ENCODE measurements around the gene UBN2. TPM values are rescaled to one million over a fixed set of nuclear protein-coding genes. Genes with fewer than 3 reads are reported as not detected.

UBN2 gene
- total and polyA plus RNA-seq, 2 of the 13 experiments (the other 11 are each of a cell fraction or from before 2014, with no cell fraction given) = 5.6 to 5.7 TPM

- TF ChIP-seq ATF6 (CRISPR knock-in tag; conservative IDR thresholded peaks at IDR 0.05) (0 out of 2 replicates have a peak, but pooled peaks have one; percentile 6), ZBTB21 (CRISPR knock-in tag; IDR thresholded peaks at IDR 0.05) (0 out of 2 replicates have a peak, but pooled peaks have one; percentile 6), RAD21 (CRISPR knock-in tag; IDR thresholded peaks at IDR 0.05) (0 out of 2 replicates have a peak, but pooled peaks have one; percentile 30), ZSCAN5A (CRISPR knock-in tag; IDR thresholded peaks at IDR 0.05; ENCODE audit: borderline replicate concordance) (peak; percentile 65; the same call in 1 of the 2 replicates), RFX3 (CRISPR knock-in tag; IDR thresholded peaks at IDR 0.05) (no peak), THAP11 (CRISPR knock-in tag; IDR thresholded peaks at IDR 0.05) (peak; percentile 66; the same call in 1 of the 2 replicates), ZFP90 (CRISPR knock-in tag; IDR thresholded peaks at IDR 0.05; ENCODE audit: borderline replicate concordance) (peak; percentile 78; the same call in 1 of the 2 replicates), ZNF124 (CRISPR knock-in tag; IDR thresholded peaks at IDR 0.05) (no peak), ZNF75D (CRISPR knock-in tag; IDR thresholded peaks at IDR 0.05; ENCODE audit: borderline replicate concordance) (no peak), IRF2 (CRISPR knock-in tag; IDR thresholded peaks at IDR 0.05) (no peak; the same call in 1 of the 2 replicates), ZNF607 (CRISPR knock-in tag; IDR thresholded peaks at IDR 0.05; ENCODE audit: borderline replicate concordance) (peak; percentile 18; the same call in 1 of the 2 replicates), ZNF772 (CRISPR knock-in tag; IDR thresholded peaks at IDR 0.05) (peak; percentile 49), EHMT2 (IDR thresholded peaks at IDR 0.05; ENCODE audit: borderline replicate concordance, low read depth, low read length) (no peak), SIN3A (IDR thresholded peaks at IDR 0.05; ENCODE audit: borderline replicate concordance, low read depth, low read length) (peak; percentile 59; the same call in 1 of the 2 replicates), ZNF317 (CRISPR knock-in tag; IDR thresholded peaks at IDR 0.05) (peak; percentile 74), GMEB1 (CRISPR knock-in tag; IDR thresholded peaks at IDR 0.05; ENCODE audit: borderline replicate concordance) (peak; percentile 53; the same call in 1 of the 2 replicates), ZNF629 (CRISPR knock-in tag; conservative IDR thresholded peaks at IDR 0.05) (no peak), ZNF619 (CRISPR knock-in tag; IDR thresholded peaks at IDR 0.05) (peak; percentile 80; the same call in 1 of the 2 replicates), MAFG (CRISPR knock-in tag; IDR thresholded peaks at IDR 0.05) (no peak), KMT2B (CRISPR knock-in tag; IDR thresholded peaks at IDR 0.05) (no peak), ZNF382 (CRISPR knock-in tag; IDR thresholded peaks at IDR 0.05; ENCODE audit: borderline replicate concordance) (no peak), STAG1 (CRISPR knock-in tag; IDR thresholded peaks at IDR 0.05) (peak; percentile 43), ISL2 (CRISPR knock-in tag; IDR thresholded peaks at IDR 0.05) (peak; percentile 68), ZNF160 (CRISPR knock-in tag; IDR thresholded peaks at IDR 0.05) (no peak; the same call in 1 of the 2 replicates), MAX (IDR thresholded peaks at IDR 0.05) (peak; percentile 35; the same call in 1 of the 2 replicates), ZSCAN30 (CRISPR knock-in tag; IDR thresholded peaks at IDR 0.05) (no peak)
Observed at GRCh38 chr7:139341058-139341775, 110.2 kb downstream of the UBN2 start, which contains the start of gene FMC1 (continued).
